ENCODE data around the gene LETM1.

LETM1 gene

GRCh38 chr4:1856943-1857699, 1.2 kb upstream of the LETM1 start:
- H2BK5ac ChIP-seq (ENCODE audit: low read depth, low read length, poor library complexity), result no peak overlapping the region
- H3K27me3 ChIP-seq (ENCODE audit: insufficient read depth, low read length), result peaks cover 3% of the 10 kb centered on the region
- peak overlapping the region; percentile 24 for H3K4ac ChIP-seq (ENCODE audit: low read depth, low read length)
- H3K18ac ChIP-seq (ENCODE audit: low read length), result peak overlapping the region; percentile 81
- H3K79me1 ChIP-seq (ENCODE audit: low read length), result peaks cover 10% of the 10 kb centered on the region
- no CpG with 5 or more reads among the region's 32 CpGs for WGBS (ENCODE audit: extremely low coverage, insufficient coverage, insufficient read length)
- peak overlapping the region; percentile 83 for H3K4me2 ChIP-seq (ENCODE audit: low read length)
- peaks cover 12% of the 10 kb centered on the region for H3K79me2 ChIP-seq (ENCODE audit: control insufficient read depth, insufficient read depth, low read length, poor library complexity)
- no peak overlapping the region for H3K23ac ChIP-seq (ENCODE audit: low read length)
- peak overlapping the region; percentile 78 for H4K91ac ChIP-seq (ENCODE audit: low read depth, low read length)
- peaks cover 9 to 11% of the 10 kb centered on the region in 2 experiments for H3K4me1 ChIP-seq (ENCODE audit: control insufficient read depth in 1 of 2, insufficient read depth in 2 of 2, low read length in 2 of 2)
- H3K14ac ChIP-seq (ENCODE audit: low read length), result peak overlapping the region; percentile 52
- peak overlapping the region; percentile 4 for H2BK120ac ChIP-seq (ENCODE audit: insufficient read depth, low read length, poor library complexity)
- peak overlapping the region; percentile 86 for H4K8ac ChIP-seq (ENCODE audit: low read depth, low read length)
- H3K9me3 ChIP-seq (ENCODE audit: insufficient read depth, low read depth, low read length), result no peaks in the 10 kb centered on the region
- no peak overlapping the region for H2BK12ac ChIP-seq (ENCODE audit: low read length)
- peak overlapping the region; percentile 89 for H4K12ac ChIP-seq (ENCODE audit: low read depth, low read length)
- no peaks in the 10 kb centered on the region for H3K36me3 ChIP-seq (ENCODE audit: control insufficient read depth in 1 of 2, insufficient read depth in 2 of 2, low read length in 2 of 2)
- peak; percentile 14 to 36 for DNase-seq
- peak overlapping the region; percentile 80 for H2AFZ ChIP-seq (ENCODE audit: insufficient read depth, low read length, poor library complexity)
- H3K9ac ChIP-seq (ENCODE audit: low read length), result peak overlapping the region; percentile 86
- H2AK5ac ChIP-seq (ENCODE audit: low read length), result peak overlapping the region; percentile 21
- peak overlapping the region; percentile 79 for H3K4me3 ChIP-seq (ENCODE audit: low read depth, low read length)
- H3K27ac ChIP-seq (ENCODE audit: low read depth, low read length), result no peak overlapping the region

- peaks cover 2% of the 10 kb centered on the region for H3K9me3 ChIP-seq (ENCODE audit: insufficient read depth, low read depth, low read length)
- WGBS (ENCODE audit: extremely low coverage, insufficient coverage, insufficient read length), result no CpG with 5 or more reads among the region's 92 CpGs
- H3K27me3 ChIP-seq (ENCODE audit: insufficient read depth, low read length), result no peaks in the 10 kb centered on the region
- peak overlapping the region; percentile 28 for H3K27ac ChIP-seq (ENCODE audit: low read depth, low read length)
- H3K9ac ChIP-seq (ENCODE audit: low read length), result peak overlapping the region; percentile 85
- H2BK5ac ChIP-seq (ENCODE audit: low read depth, low read length, poor library complexity), result peak overlapping the region; percentile 9
- H3K23ac ChIP-seq (ENCODE audit: low read length), result peak overlapping the region; percentile 14
- H3K4me1 ChIP-seq (ENCODE audit: control insufficient read depth in 1 of 2, insufficient read depth in 2 of 2, low read length in 2 of 2), result peaks cover 9 to 11% of the 10 kb centered on the region in 2 experiments
- H3K79me1 ChIP-seq (ENCODE audit: low read length), result peaks cover 10% of the 10 kb centered on the region
- peak in 1 of 2 donors; percentile 27 for DNase-seq
- H4K12ac ChIP-seq (ENCODE audit: low read depth, low read length), result peak overlapping the region; percentile 84
- peak overlapping the region; percentile 81 for H4K8ac ChIP-seq (ENCODE audit: low read depth, low read length)
- peak overlapping the region; percentile 90 for H3K14ac ChIP-seq (ENCODE audit: low read length)
- peaks cover 12% of the 10 kb centered on the region for H3K79me2 ChIP-seq (ENCODE audit: control insufficient read depth, insufficient read depth, low read length, poor library complexity)
- H3K18ac ChIP-seq (ENCODE audit: low read length), result peak overlapping the region; percentile 71
- H3K4me3 ChIP-seq (ENCODE audit: low read depth, low read length), result peak overlapping the region; percentile 79
- peak overlapping the region; percentile 90 for H3K4ac ChIP-seq (ENCODE audit: low read depth, low read length)
- H2AFZ ChIP-seq (ENCODE audit: insufficient read depth, low read length, poor library complexity), result peak overlapping the region; percentile 57
- no peak overlapping the region for H2BK12ac ChIP-seq (ENCODE audit: low read length)
- peak overlapping the region; percentile 21 for H2BK120ac ChIP-seq (ENCODE audit: insufficient read depth, low read length, poor library complexity)
- H3K4me2 ChIP-seq (ENCODE audit: low read length), result peak overlapping the region; percentile 91
- H2AK5ac ChIP-seq (ENCODE audit: low read length), result peak overlapping the region; percentile 60
- peaks cover 0 to 3% of the 10 kb centered on the region in 2 experiments for H3K36me3 ChIP-seq (ENCODE audit: control insufficient read depth in 1 of 2, insufficient read depth in 2 of 2, low read length in 2 of 2)
- H4K91ac ChIP-seq (ENCODE audit: low read depth, low read length), result peak overlapping the region; percentile 72
Observed at GRCh38 chr4:1855333-1856070, 454 bp downstream of the LETM1 start.

- WGBS (ENCODE audit: extremely low coverage, insufficient coverage, insufficient read length), result no CpG with 5 or more reads among the region's 1 CpG
- H3K4me2 ChIP-seq (ENCODE audit: low read length), result peak overlapping the region; percentile 91
- no peak overlapping the region for H4K8ac ChIP-seq (ENCODE audit: low read depth, low read length)
- no peak overlapping the region for H4K12ac ChIP-seq (ENCODE audit: low read depth, low read length)
- peaks cover 2% of the 10 kb centered on the region for H3K9me3 ChIP-seq (ENCODE audit: insufficient read depth, low read depth, low read length)
- H3K9ac ChIP-seq (ENCODE audit: low read length), result no peak overlapping the region
- H3K79me2 ChIP-seq (ENCODE audit: control insufficient read depth, insufficient read depth, low read length, poor library complexity), result peaks cover 12% of the 10 kb centered on the region
- no peak overlapping the region for H4K91ac ChIP-seq (ENCODE audit: low read depth, low read length)
- H2AK5ac ChIP-seq (ENCODE audit: low read length), result no peak overlapping the region
- H3K18ac ChIP-seq (ENCODE audit: low read length), result no peak overlapping the region
- peaks cover 10% of the 10 kb centered on the region for H3K79me1 ChIP-seq (ENCODE audit: low read length)
- H2BK12ac ChIP-seq (ENCODE audit: low read length), result no peak overlapping the region
- H3K14ac ChIP-seq (ENCODE audit: low read length), result no peak overlapping the region
- peaks cover 9 to 11% of the 10 kb centered on the region in 2 experiments for H3K4me1 ChIP-seq (ENCODE audit: control insufficient read depth in 1 of 2, insufficient read depth in 2 of 2, low read length in 2 of 2)
- H3K23ac ChIP-seq (ENCODE audit: low read length), result no peak overlapping the region
- no peak overlapping the region for H2AFZ ChIP-seq (ENCODE audit: insufficient read depth, low read length, poor library complexity)
- no peak overlapping the region for H2BK5ac ChIP-seq (ENCODE audit: low read depth, low read length, poor library complexity)
- H3K4ac ChIP-seq (ENCODE audit: low read depth, low read length), result peak overlapping the region; percentile 25
- H3K27me3 ChIP-seq (ENCODE audit: insufficient read depth, low read length), result no peaks in the 10 kb centered on the region
- H3K27ac ChIP-seq (ENCODE audit: low read depth, low read length), result no peak overlapping the region
- H3K36me3 ChIP-seq (ENCODE audit: control insufficient read depth in 1 of 2, insufficient read depth in 2 of 2, low read length in 2 of 2), result peaks cover 0 to 3% of the 10 kb centered on the region in 2 experiments
- no peak overlapping the region for H3K4me3 ChIP-seq (ENCODE audit: low read depth, low read length)
- DNase-seq, result no peak
- no peak overlapping the region for H2BK120ac ChIP-seq (ENCODE audit: insufficient read depth, low read length, poor library complexity)
Observed at GRCh38 chr4:1854752-1855151, 1.2 kb downstream of the LETM1 start.

GRCh38 chr4:1852904-1853623, 2.9 kb downstream of the LETM1 start:
- no peak overlapping the region for H4K12ac ChIP-seq (ENCODE audit: low read depth, low read length)
- no peak overlapping the region for H3K23ac ChIP-seq (ENCODE audit: low read length)
- no peak overlapping the region for H2BK12ac ChIP-seq (ENCODE audit: low read length)
- no peak overlapping the region for H2AFZ ChIP-seq (ENCODE audit: insufficient read depth, low read length, poor library complexity)
- no peak overlapping the region for H3K14ac ChIP-seq (ENCODE audit: low read length)
- no peak overlapping the region for H3K4me2 ChIP-seq (ENCODE audit: low read length)
- DNase-seq, result no peak
- no peak overlapping the region for H4K91ac ChIP-seq (ENCODE audit: low read depth, low read length)
- H3K9ac ChIP-seq (ENCODE audit: low read length), result no peak overlapping the region
- no peak overlapping the region for H4K8ac ChIP-seq (ENCODE audit: low read depth, low read length)
- no CpG with 5 or more reads among the region's 9 CpGs for WGBS (ENCODE audit: extremely low coverage, insufficient coverage, insufficient read length)
- peaks cover 12% of the 10 kb centered on the region for H3K79me2 ChIP-seq (ENCODE audit: control insufficient read depth, insufficient read depth, low read length, poor library complexity)
- no peak overlapping the region for H3K27ac ChIP-seq (ENCODE audit: low read depth, low read length)
- peaks cover 10% of the 10 kb centered on the region for H3K79me1 ChIP-seq (ENCODE audit: low read length)
- H3K9me3 ChIP-seq (ENCODE audit: insufficient read depth, low read depth, low read length), result peaks cover 2% of the 10 kb centered on the region
- H3K18ac ChIP-seq (ENCODE audit: low read length), result no peak overlapping the region
- H3K4ac ChIP-seq (ENCODE audit: low read depth, low read length), result no peak overlapping the region
- no peaks in the 10 kb centered on the region for H3K27me3 ChIP-seq (ENCODE audit: insufficient read depth, low read length)
- no peak overlapping the region for H2BK5ac ChIP-seq (ENCODE audit: low read depth, low read length, poor library complexity)
- H3K4me3 ChIP-seq (ENCODE audit: low read depth, low read length), result no peak overlapping the region
- peaks cover 0 to 3% of the 10 kb centered on the region in 2 experiments for H3K36me3 ChIP-seq (ENCODE audit: control insufficient read depth in 1 of 2, insufficient read depth in 2 of 2, low read length in 2 of 2)
- no peak overlapping the region for H2BK120ac ChIP-seq (ENCODE audit: insufficient read depth, low read length, poor library complexity)
- H2AK5ac ChIP-seq (ENCODE audit: low read length), result no peak overlapping the region
- peaks cover 9 to 11% of the 10 kb centered on the region in 2 experiments for H3K4me1 ChIP-seq (ENCODE audit: control insufficient read depth in 1 of 2, insufficient read depth in 2 of 2, low read length in 2 of 2)
